ENCODE results near the gene ABLIM2.

GRCh38 chr4:8025668-8026067 lies 132.9 kb downstream of the ABLIM2 start:
- no peak for TF ChIP-seq CTCF (IDR thresholded peaks at IDR 0.05)
- TF ChIP-seq POLR2A (IDR thresholded peaks at IDR 0.05): no peak

Measured in body of pancreas (tissue), 4 donors.